OCI-LY1 (cell line): ENCODE measurements around the gene STK11.

ENCODE experiments used
- H2AFZ ChIP-seq: fragments of 200-600 bp; sonication (generic), shearing (Covaris generic); 2 replicates; pipeline ENCODE4 v1.6.0; 2014; ENCODE audit warnings: antibody characterized with exemption, mild to moderate bottlenecking, low read length
- H3F3A ChIP-seq: fragments of 200-600 bp; sonication (generic), shearing (Covaris generic); 2 replicates; pipeline ENCODE4 v1.6.0; 2014; ENCODE audit warnings: mild to moderate bottlenecking, antibody characterized with exemption, low read length, moderate library complexity; ENCODE audit not compliant: insufficient read depth
- H3K27ac ChIP-seq: fragments of 200-600 bp; sonication (generic); 2 replicates; pipeline ENCODE4 v1.5.1; 2014; ENCODE audit warnings: low read length, mixed run types, mild to moderate bottlenecking, low read depth; ENCODE audit not compliant: poor library complexity, severe bottlenecking
- H3K27me3 ChIP-seq: fragments of 200-600 bp; sonication (generic); 2 replicates; pipeline ENCODE4 v1.6.0; 2014; ENCODE audit warnings: antibody characterized with exemption, mild to moderate bottlenecking, low read length, moderate library complexity; ENCODE audit not compliant: insufficient read depth
- H3K36me3 ChIP-seq: fragments of 200-600 bp; sonication (generic); 2 replicates; pipeline ENCODE4 v1.6.1; 2014; ENCODE audit warnings: mild to moderate bottlenecking, antibody characterized with exemption, low read length, moderate library complexity, mixed read lengths; ENCODE audit not compliant: insufficient read depth
- H3K4me1 ChIP-seq: fragments of 200-600 bp; sonication (generic); 2 replicates; pipeline ENCODE4 v1.5.1; 2014; ENCODE audit warnings: mild to moderate bottlenecking, low read length, moderate library complexity; ENCODE audit not compliant: insufficient read depth, severe bottlenecking
- H3K4me2 ChIP-seq: fragments of 200-600 bp; sonication (generic), shearing (Covaris generic); 2 replicates; pipeline ENCODE4 v1.6.1; 2014; ENCODE audit warnings: low read length
- H3K4me3 ChIP-seq: fragments of 200-600 bp; sonication (generic); 2 replicates; pipeline ENCODE4 v1.5.1; 2014; ENCODE audit warnings: low read length, low read depth, mild to moderate bottlenecking, mixed read lengths; ENCODE audit not compliant: poor library complexity, severe bottlenecking
- H3K79me2 ChIP-seq: fragments of 200-600 bp; shearing (Covaris generic); 2 replicates; pipeline ENCODE4 v1.6.1; 2016; ENCODE audit warnings: mixed run types, low read length, mixed read lengths; ENCODE audit not compliant: insufficient read depth
- H3K9ac ChIP-seq: fragments of 200-600 bp; sonication (generic), shearing (Covaris generic); 2 replicates; pipeline ENCODE4 v1.6.1; 2014; ENCODE audit warnings: mild to moderate bottlenecking, low read length, mixed read lengths
- H3K9me2 ChIP-seq: fragments of 200-600 bp; sonication (generic), shearing (Covaris generic); 2 replicates; pipeline ENCODE4 v1.6.1; 2014; ENCODE audit warnings: low read depth, mild to moderate bottlenecking, low read length, mixed read lengths
- H3K9me3 ChIP-seq: fragments of 200-600 bp; shearing (Covaris generic); 2 replicates; pipeline ENCODE4 v1.6.1; 2014; ENCODE audit warnings: low read length, mixed read lengths
- H4K20me1 ChIP-seq: fragments of 200-600 bp; sonication (generic), shearing (Covaris generic); 2 replicates; pipeline ENCODE4 v1.6.0; 2016; ENCODE audit warnings: mild to moderate bottlenecking, low read length; ENCODE audit not compliant: insufficient read depth
- CTCF ChIP-seq: fragments of 200-600 bp; sonication (generic), shearing (Covaris generic); IDR thresholded peaks from 2 replicates; pipeline ENCODE4 v1.5.1; 2017; ENCODE audit warnings: mild to moderate bottlenecking, antibody characterized with exemption, low read length, moderate library complexity, mixed read lengths
- EZH2 ChIP-seq: fragments of 200-600 bp; sonication (generic), shearing (Covaris generic); IDR thresholded peaks from 2 replicates; pipeline ENCODE4 v1.8.0; 2017; ENCODE audit warnings: borderline replicate concordance, mixed run types, mild to moderate bottlenecking, antibody characterized with exemption, low read length, moderate library complexity, mixed read lengths

The STK11 gene

GRCh38 chr19:1161716-1162115 lies 43.9 kb upstream of the STK11 start:
- Histone ChIP-seq H3K4me2 (no peak overlapping the region), H4K20me1 (no peaks in the 10 kb centered on the region), H3K4me3 (no peak overlapping the region), H3K27ac (no peak overlapping the region), H3K36me3 (peaks cover 1% of the 10 kb centered on the region; the same call in 1 of the 2 replicates), H3K9me3 (no peaks in the 10 kb centered on the region), H3K79me2 (no peaks in the 10 kb centered on the region), H3K4me1 (no peaks in the 10 kb centered on the region), H3K27me3 (no peaks in the 10 kb centered on the region), H3K9me2 (no peaks in the 10 kb centered on the region), H3K9ac (no peak overlapping the region), H3F3A (no peaks in the 10 kb centered on the region), H2AFZ (no peak overlapping the region)
- TF ChIP-seq EZH2 (no peak), CTCF (no peak)

- no peak for TF ChIP-seq CTCF
- no peak for TF ChIP-seq EZH2
- H3K4me2 ChIP-seq, result no peak overlapping the region
- no peak overlapping the region for H3K27ac ChIP-seq
- H3F3A ChIP-seq, result no peaks in the 10 kb centered on the region
- no peaks in the 10 kb centered on the region for H3K79me2 ChIP-seq
- H2AFZ ChIP-seq, result no peak overlapping the region
- H3K4me1 ChIP-seq, result no peaks in the 10 kb centered on the region
- H3K4me3 ChIP-seq, result no peak overlapping the region
- no peaks in the 10 kb centered on the region for H4K20me1 ChIP-seq
- no peak overlapping the region for H3K9ac ChIP-seq
- H3K9me3 ChIP-seq, result no peaks in the 10 kb centered on the region
- H3K36me3 ChIP-seq, result peaks cover 3% of the 10 kb centered on the region; the same call in 1 of the 2 replicates
- H3K27me3 ChIP-seq, result no peaks in the 10 kb centered on the region
- no peaks in the 10 kb centered on the region for H3K9me2 ChIP-seq
Measured at GRCh38 chr19:1162404-1163282, 42.9 kb upstream of the STK11 start.

- TF ChIP-seq EZH2, result no peak
- TF ChIP-seq CTCF, result no peak
- Histone ChIP-seq H3K79me2 (no peaks in the 10 kb centered on the region), H3K9ac (no peak overlapping the region), H3K4me2 (no peak overlapping the region), H3K4me1 (no peaks in the 10 kb centered on the region), H3K9me2 (no peaks in the 10 kb centered on the region), H3K4me3 (no peak overlapping the region), H3K27me3 (no peaks in the 10 kb centered on the region), H3K36me3 (peaks cover 3% of the 10 kb centered on the region; the same call in 1 of the 2 replicates), H3K9me3 (no peaks in the 10 kb centered on the region), H4K20me1 (no peaks in the 10 kb centered on the region), H2AFZ (no peak overlapping the region), H3F3A (no peaks in the 10 kb centered on the region), H3K27ac (no peak overlapping the region)
Measured at GRCh38 chr19:1163283-1163933, 42.2 kb upstream of the STK11 start.
